Fibroblast of lung (primary cell): ENCODE data around the gene TTLL9. TPM values are rescaled to one million over a fixed set of nuclear protein-coding genes. Genes with fewer than 3 reads are reported as not detected.
"Not testable (repeated sequence)": the region's sequence is repeated elsewhere in the genome, so short reads cannot be mapped to it uniquely, and the experiment has no call there.

Source experiments
- DNase-seq, 2 donors: peaks; one replicate each; pipeline versions ENCODE4 v3.0.0 to v3.0.0-alpha.2; 2010; ENCODE audit warnings: low read depth in 2 of 2
- H2AFZ ChIP-seq: 2 replicates; pipeline ENCODE4 v1.5.1; 2012; ENCODE audit warnings: low read length, control low read depth, inconsistent platforms
- H3K27ac ChIP-seq: 2 replicates; pipeline ENCODE4 v1.5.1; 2011; ENCODE audit warnings: low read length, control low read depth; ENCODE audit not compliant: insufficient read depth
- H3K27me3 ChIP-seq: 2 replicates; pipeline ENCODE4 v1.5.1; 2011; ENCODE audit warnings: mild to moderate bottlenecking, low read length; ENCODE audit not compliant: control insufficient read depth, insufficient read depth
- H3K36me3 ChIP-seq: 2 replicates; pipeline ENCODE4 v1.5.1; 2011; ENCODE audit warnings: low read length; ENCODE audit not compliant: control insufficient read depth, insufficient read depth
- H3K4me1 ChIP-seq: 2 replicates; pipeline ENCODE4 v1.5.1; 2011; ENCODE audit warnings: low read length; ENCODE audit not compliant: control insufficient read depth, insufficient read depth; ENCODE audit errors: extremely low read depth
- H3K4me2 ChIP-seq: 2 replicates; pipeline ENCODE4 v1.5.1; 2011; ENCODE audit warnings: low read length, control low read depth; ENCODE audit not compliant: insufficient read depth; ENCODE audit errors: extremely low read depth
- H3K4me3 ChIP-seq, 4 experiments: fragments of 200-600 bp in 1 of 4; sonication (generic) in 1 of 4; replicated peaks in 1 of 4; 2 replicates each; pipeline ENCODE4 v1.5.1; 2011 to 2016; ENCODE audit warnings: low read length in 4 of 4, low read depth in 3 of 4, mild to moderate bottlenecking in 3 of 4, control low read depth in 2 of 4, inconsistent platforms in 1 of 4, mixed read lengths in 1 of 4; ENCODE audit not compliant: insufficient read depth in 1 of 4; ENCODE audit errors: control extremely low read depth in 1 of 4
- H3K79me2 ChIP-seq: 2 replicates; pipeline ENCODE4 v1.5.1; 2012; ENCODE audit warnings: mild to moderate bottlenecking, low read length, inconsistent platforms; ENCODE audit not compliant: control insufficient read depth, insufficient read depth
- H3K9ac ChIP-seq: 2 replicates; pipeline ENCODE4 v1.5.1; 2011; ENCODE audit warnings: mild to moderate bottlenecking, low read length, control low read depth; ENCODE audit not compliant: insufficient read depth
- H3K9me3 ChIP-seq: 2 replicates; pipeline ENCODE4 v1.5.1; 2012; ENCODE audit warnings: low read depth, low read length; ENCODE audit not compliant: control insufficient read depth, insufficient read depth
- H4K20me1 ChIP-seq: 2 replicates; pipeline ENCODE4 v1.5.1; 2011; ENCODE audit warnings: low read length; ENCODE audit not compliant: control insufficient read depth, insufficient read depth; ENCODE audit errors: extremely low read depth
- CTCF ChIP-seq, 2 donors: IDR thresholded peaks in 1 of 2; conservative IDR thresholded peaks in 1 of 2; 1 replicate in 1 of 2; 2 replicates in 1 of 2; pipeline ENCODE4 v1.5.1; 2011 to 2012; ENCODE audit warnings: low read length in 2 of 2, control low read depth in 1 of 2, inconsistent platforms in 1 of 2, low read depth in 1 of 2, mild to moderate bottlenecking in 1 of 2
- EZH2 ChIP-seq: IDR thresholded peaks from 2 replicates; pipeline ENCODE4 v1.5.1; 2012; ENCODE audit warnings: low read length, control low read depth, mild to moderate bottlenecking; ENCODE audit errors: missing control alignments
- polyA plus RNA-seq, 2 donors: library from polyadenylated mRNA; depleted of rRNA in 1 of 2; stranded (reverse) in 1 of 2; unstranded in 1 of 2; fragments of >200 nt; gene quantifications; 2 replicates each; pipeline ENCODE4 v1.2.1, GENCODE V29; 2011 to 2012; ENCODE audit warnings: missing spikeins in 1 of 2
- total RNA-seq: library from RNA; depleted of rRNA; stranded (reverse); fragments of >200 nt; gene quantifications from 2 replicates; pipeline ENCODE4 v1.2.1, GENCODE V29; 2014

Gene TTLL9
- total and polyA plus RNA-seq, 2 donors (not counting 1 experiment from before 2014, with no cell fraction given), result 0.05 TPM; not detected in 1

- H3K27me3 ChIP-seq, result peaks cover 5% of the 10 kb centered on the region
- no peaks in the 10 kb centered on the region for H4K20me1 ChIP-seq
- H3K9ac ChIP-seq, result no peak overlapping the region
- H3K4me3 ChIP-seq, result no peak overlapping the region
- DNase-seq, result no peak
- no peaks in the 10 kb centered on the region for H3K79me2 ChIP-seq
- no peaks in the 10 kb centered on the region for H3K4me1 ChIP-seq
- no peak overlapping the region for H2AFZ ChIP-seq
- H3K36me3 ChIP-seq, result no peaks in the 10 kb centered on the region
- no peaks in the 10 kb centered on the region for H3K9me3 ChIP-seq
- no peak overlapping the region for H3K4me2 ChIP-seq
- no peak overlapping the region for H3K27ac ChIP-seq
- no peak for TF ChIP-seq EZH2
- no peak for TF ChIP-seq CTCF (conservative IDR thresholded peaks at IDR 0.05 in 1 of 2, IDR thresholded peaks at IDR 0.05 in 1 of 2; ENCODE audit: low read depth in 1 of 2, low read length in 2 of 2)
Measured at GRCh38 chr20:31914170-31914569, 43.7 kb downstream of the TTLL9 start.

GRCh38 chr20:31915491-31916280 lies 45.3 kb downstream of the TTLL9 start:
- no peaks in the 10 kb centered on the region for H3K36me3 ChIP-seq
- H3K9me3 ChIP-seq, result no peaks in the 10 kb centered on the region
- DNase-seq, result no peak
- no peaks in the 10 kb centered on the region for H3K4me1 ChIP-seq
- no peak overlapping the region for H3K4me3 ChIP-seq
- no peaks in the 10 kb centered on the region for H4K20me1 ChIP-seq
- H3K27me3 ChIP-seq, result peaks cover 5% of the 10 kb centered on the region
- no peak overlapping the region for H3K4me2 ChIP-seq
- H3K9ac ChIP-seq, result no peak overlapping the region
- H3K27ac ChIP-seq, result no peak overlapping the region
- H3K79me2 ChIP-seq, result no peaks in the 10 kb centered on the region
- TF ChIP-seq EZH2 (no peak), CTCF (conservative IDR thresholded peaks at IDR 0.05 in 1 of 2, IDR thresholded peaks at IDR 0.05 in 1 of 2; ENCODE audit: low read depth in 1 of 2, low read length in 2 of 2) (no peak)
- no peak overlapping the region for H2AFZ ChIP-seq

- Histone ChIP-seq H2AFZ (no peak overlapping the region), H3K9me3 (no peaks in the 10 kb centered on the region), H3K4me3 (no peak overlapping the region), H3K27me3 (peaks cover 5% of the 10 kb centered on the region), H3K4me1 (no peaks in the 10 kb centered on the region), H4K20me1 (no peaks in the 10 kb centered on the region), H3K79me2 (no peaks in the 10 kb centered on the region), H3K36me3 (no peaks in the 10 kb centered on the region), H3K4me2 (no peak overlapping the region), H3K9ac (no peak overlapping the region), H3K27ac (no peak overlapping the region)
- TF ChIP-seq EZH2, result no peak
- no peak for TF ChIP-seq CTCF (conservative IDR thresholded peaks at IDR 0.05 in 1 of 2, IDR thresholded peaks at IDR 0.05 in 1 of 2; ENCODE audit: low read depth in 1 of 2, low read length in 2 of 2)
- DNase-seq, result no peak
Measured at GRCh38 chr20:31916708-31917107, 46.3 kb downstream of the TTLL9 start.

- H3K4me1 ChIP-seq, H3K36me3 ChIP-seq, H3K9ac ChIP-seq, H3K4me2 ChIP-seq, DNase-seq, H3K27ac ChIP-seq, H4K20me1 ChIP-seq, H3K79me2 ChIP-seq, H2AFZ ChIP-seq, H3K27me3 ChIP-seq, H3K4me3 ChIP-seq, H3K9me3 ChIP-seq: not testable (repeated sequence)
Measured at GRCh38 chr20:31917962-31918412, 47.6 kb downstream of the TTLL9 start.
